HG03457 (cell line): ENCODE measurements around the gene CD82.

Experiments used
- ATAC-seq: cut with Tn5 transposase; IDR thresholded peaks from one replicate; pipeline ENCODE4 v1.9.1; 2021; ENCODE audit warnings: moderate number of reproducible peaks; ENCODE audit not compliant: unreplicated experiment

CD82 gene

DNA sequence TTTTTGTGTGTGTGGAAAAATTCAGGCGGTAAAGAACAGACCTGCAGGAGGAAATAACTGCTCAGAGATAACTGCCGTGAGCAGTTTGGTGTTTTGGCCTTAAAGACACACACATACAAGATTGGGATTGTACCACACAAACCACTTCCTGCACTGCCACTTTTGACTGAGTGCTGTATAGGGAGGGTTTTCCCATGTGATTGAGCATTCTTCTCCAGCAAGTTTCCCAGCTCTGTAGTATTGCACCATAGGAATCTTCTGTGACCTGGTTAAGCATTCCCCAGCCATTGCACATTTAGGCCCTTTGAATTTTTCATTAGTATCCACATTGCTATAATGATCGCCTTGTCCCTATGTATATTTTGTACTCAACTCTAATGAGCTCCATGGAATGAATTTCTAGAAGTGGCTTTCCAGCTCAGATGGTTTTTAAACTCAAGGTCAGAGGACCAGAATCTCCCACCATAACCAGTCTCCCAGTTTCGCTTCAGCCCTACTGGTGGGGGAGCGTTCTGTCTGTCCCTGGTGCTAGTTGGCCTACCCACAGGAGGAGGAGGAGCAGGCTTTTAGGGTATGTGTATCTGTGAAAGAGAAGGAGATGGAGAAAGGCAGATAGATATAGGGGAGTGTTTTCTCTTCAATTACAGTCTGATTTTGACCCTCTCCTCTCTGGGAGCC is 9.3 kb downstream of the CD82 start:
- ATAC-seq: no peak

DNA sequence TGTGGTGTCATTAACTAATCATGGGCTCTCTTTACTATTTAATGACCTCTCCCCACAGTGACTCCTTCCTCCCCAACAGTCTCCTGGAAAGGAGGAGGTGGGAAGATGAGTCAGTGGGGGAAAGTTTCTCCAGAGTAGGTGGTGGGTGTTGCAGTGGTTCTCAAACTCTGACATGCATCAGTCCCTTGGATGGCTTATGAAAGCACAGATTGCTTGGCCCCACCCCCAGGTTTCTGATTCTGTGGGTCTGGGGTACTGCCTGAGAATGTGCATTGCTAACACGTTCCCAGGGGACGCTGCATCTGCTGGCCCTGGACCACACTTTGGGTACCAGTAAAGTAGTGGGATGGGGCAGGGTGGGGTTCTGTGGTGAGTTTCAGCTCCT is 9.8 kb downstream of the CD82 start:
- no peak for ATAC-seq

DNA sequence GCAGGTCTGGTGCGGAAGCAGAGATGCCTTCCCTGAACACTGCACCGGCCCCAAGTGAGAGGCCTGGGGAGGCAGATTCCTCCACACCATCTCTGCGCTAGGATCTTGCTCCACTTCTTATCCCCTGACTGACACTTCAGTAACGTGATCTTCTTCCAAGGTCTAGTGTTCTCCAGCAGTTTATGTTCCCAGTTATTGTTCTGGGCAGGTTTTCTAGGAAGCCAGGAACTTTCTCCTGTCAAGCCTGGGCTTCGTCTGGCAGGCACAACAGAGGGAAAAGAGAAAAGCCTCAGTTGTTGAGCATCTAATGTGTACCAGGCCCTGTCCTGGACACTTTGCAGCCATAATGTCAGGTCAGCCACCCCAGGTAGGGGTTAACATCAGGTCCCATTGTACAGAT is 10.5 kb downstream of the CD82 start:
- no peak for ATAC-seq

DNA sequence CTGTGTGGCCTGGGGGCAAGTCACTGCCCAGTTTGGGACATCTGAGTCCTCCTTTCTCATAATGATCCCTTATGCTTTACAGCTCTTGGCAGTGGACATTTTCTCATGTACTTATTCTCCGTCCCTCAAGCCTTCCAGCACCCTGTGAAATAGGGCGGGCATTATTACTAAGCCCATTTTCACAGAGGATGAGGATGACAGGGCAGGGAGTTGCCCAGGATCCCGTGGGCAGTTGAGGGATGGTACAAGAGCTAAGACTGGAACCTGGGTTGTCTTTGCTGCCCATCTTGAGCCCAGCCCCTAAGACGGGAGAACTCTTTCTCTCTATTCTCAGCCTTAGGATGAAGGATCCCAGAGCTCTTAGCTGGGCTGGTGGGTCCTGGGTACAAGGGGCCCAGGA is 11.2 kb downstream of the CD82 start:
- ATAC-seq: no peak

DNA sequence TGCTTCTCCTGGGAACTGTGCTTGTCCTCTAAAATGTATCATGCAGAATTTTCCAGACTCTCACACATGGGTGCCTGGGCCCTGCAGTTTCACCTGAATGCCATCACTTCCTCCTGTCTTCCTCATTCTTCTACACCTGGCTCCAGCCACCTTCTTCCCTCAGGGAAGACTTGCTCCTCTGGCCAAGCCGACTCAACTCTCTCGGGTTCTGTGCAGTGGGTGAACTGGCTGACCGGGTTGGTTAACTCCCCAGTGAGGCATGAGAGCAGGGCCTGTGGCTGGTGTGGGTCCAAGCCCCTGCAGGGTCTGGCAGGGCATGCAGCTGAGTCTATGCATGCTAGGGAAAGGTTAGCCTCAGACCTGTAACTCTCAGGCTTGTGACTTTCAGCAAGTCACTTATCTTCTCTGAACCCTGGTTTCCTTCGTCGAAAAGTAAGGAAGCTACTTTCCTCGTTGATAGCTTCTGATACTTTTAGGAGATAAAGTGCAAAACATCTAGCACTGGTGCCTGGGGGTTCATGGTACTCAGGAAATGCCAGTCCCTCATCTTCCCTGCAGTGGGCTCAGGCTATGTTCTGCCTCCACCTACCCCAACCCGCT is 11.9 kb downstream of the CD82 start:
- no peak for ATAC-seq

DNA sequence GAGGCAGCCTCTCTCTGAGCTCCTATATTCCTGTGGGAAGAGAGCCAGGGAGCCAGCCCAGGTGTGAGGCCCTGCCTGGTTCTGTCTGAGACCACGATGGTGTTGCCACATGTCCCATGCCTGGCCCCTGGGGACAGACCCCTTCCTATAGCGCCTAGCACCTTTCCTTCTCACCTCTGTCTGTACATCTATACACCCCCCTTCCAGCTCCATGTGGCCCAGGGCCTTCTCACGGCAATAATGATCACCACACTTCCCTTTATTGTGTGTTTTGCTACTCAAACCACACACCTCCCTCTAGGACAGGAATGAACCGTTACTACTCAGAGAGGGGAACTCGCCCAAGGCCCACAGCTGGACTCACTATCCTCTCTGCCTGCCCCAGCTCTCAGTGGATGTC is 12.8 kb downstream of the CD82 start:
- ATAC-seq: no peak

DNA sequence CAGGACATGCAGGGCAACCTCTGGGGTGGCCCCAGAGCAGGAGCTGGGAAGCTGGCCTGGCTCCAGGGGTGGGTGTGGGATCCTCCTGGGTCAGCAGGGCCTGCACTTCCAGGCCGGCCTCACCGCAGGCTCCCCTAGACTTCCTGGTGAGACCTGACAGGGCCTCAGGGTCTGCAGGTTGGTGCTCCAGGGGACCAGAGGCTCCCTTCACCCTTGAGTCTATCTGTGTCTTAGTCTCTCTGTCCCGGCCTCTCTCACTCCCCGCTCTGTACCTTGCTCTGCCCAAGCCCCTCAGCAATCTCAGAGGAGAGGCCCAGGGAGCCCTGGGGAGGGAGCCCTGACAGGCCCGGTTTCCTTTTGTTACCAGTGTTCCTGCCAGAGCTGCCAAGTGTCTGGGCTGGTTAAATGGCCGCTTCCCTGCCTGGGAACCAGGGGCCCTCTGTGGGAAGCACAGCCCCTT is 13.9 kb downstream of the CD82 start:
- ATAC-seq: no peak

DNA sequence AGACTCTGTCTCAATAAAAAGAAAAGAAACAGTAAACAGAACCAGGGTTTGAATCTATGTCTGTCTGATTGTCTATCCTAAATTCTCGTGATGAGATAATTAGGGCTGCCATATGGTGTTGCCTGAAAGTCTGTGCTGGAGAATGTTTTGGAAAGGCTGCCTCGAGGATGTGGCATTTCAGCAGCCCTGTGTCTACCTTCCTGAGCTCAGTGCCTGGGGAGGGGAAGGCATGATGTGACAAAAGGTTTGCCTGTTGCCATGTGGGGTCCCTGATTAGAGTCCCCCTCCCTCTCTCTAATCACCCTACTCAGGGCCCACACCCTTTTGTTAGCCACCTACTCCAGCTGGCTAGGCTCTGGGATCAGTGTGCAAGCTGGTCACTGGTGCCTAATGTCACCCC is 15.2 kb downstream of the CD82 start:
- no peak for ATAC-seq

DNA sequence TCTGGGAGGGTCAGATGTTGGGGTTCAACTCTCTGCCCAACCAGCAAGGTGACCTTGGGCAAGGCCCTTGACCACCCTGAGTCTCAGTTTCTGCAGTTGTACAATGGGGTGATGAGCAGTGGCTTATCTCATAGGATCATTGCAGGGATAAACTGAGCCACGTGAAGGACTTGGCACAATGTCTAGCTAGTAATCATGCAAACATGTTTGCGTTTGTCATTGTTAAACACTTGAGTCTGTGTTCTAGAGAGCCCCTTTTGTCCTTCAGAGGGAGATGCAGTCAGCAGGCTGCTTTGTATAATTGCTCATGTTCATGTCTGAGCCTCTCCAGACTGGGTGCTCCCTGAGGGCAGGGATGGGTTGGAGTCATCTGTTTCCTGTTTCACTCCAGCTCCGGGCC is 15.8 kb downstream of the CD82 start:
- no peak for ATAC-seq

DNA sequence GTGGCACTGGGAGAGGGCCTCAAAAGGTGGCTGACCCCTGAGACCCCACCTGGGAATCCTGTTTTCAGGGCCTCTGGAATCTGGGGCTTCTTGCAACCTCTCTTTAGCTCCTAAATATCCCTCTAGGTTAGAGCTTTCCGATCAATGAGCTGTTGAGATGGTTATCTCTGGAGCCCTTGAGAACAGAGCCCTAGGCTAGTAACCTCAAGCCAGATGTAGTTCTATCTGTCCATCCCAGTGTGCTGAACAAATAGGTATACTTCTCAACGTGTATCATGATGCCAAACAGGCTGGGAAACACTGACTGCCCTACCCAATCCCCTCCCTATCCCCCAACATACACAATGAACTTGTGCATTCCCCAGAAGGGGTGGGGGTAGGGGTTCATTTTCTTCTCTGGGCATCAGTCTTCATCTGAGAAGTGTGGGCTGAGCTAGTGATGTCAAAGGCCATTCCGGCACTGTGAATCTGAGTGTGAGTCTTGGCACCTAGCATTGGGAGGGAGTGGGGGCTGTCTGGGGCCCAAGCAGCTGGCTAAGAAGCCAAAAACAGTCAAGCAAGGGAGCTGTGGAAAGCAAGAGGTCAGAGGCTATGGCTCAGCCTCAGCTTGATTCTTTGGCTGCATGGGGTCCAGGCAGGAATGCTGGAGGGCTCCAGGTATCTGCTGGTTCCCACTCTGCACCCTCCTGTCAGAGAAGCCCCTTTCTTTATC is 17.3 kb downstream of the CD82 start:
- no peak for ATAC-seq

DNA sequence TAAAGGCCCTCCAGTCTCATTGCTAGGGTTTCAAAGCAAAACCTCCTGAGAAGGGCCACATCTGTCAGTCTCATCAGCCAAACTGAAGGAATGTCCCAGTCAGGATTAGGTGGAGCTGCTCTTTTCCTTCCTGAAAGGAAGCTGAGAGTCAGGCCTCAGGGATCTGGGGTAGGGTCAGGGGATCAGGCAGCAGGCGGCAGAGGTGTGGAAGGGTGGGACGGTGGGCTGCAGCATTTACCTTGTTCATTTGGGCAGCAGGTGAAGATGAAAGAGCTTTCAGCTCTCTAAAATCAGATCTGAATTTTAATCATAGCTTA is 17.8 kb downstream of the CD82 start:
- ATAC-seq: no peak

DNA sequence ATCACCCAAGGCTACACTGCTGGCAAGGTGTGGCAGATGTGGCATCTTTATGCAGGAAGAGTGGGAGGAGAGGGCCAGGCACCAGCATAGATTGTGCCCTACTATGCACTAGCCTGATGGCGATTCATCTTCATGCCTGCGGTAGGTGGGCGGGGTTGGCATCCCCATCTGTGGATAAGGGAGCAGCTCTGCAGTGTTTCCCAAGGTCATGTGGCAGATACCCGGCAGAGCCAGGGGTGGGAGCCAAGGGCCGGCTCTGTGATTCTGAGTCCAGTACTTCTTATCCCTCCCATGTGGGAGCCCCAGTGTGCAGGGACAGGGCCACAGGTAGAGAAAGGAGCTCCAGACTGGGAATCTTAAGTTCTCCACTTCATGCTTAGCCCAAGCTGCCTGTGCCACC is 20.0 kb downstream of the CD82 start:
- no peak for ATAC-seq

DNA sequence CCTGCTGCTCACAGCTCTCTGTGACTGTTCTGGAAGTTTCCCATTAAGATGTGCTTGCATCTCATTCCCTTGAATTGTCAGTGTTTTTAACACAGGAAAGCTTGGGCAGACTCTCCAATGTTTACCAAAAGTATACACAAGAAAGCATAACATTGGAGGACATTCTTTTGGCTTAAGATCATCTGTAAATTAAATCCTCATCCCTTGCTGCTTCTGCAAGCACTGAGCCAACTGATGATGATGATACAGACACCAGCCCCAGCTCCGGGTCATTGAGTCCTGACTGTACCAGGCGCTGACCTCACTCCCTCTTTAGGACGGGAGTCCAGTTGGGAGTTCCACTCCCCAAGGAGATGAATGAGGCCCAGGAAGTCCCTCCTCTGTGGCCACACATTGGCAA is 23.8 kb downstream of the CD82 start:
- ATAC-seq: no peak

DNA sequence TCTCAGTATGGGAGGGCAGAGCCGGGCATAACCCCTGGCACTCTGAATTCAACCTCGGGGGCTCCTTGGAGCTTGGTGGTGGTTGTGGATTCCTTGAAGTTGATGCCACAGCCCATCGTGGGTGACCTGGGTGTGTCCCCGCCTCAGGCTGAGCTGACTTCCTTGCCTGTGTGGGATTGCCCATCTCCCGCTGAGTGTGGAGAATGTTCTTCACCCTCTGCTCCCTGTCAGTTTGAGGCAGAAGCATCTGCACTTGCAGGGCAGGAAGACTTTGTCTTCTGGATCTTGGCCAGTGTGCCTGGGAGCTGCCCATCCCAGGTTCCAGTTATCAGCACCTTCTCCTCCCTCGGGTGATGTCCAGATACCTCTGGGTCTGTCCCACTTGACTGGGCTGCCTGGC is 25.3 kb downstream of the CD82 start:
- no peak for ATAC-seq

DNA sequence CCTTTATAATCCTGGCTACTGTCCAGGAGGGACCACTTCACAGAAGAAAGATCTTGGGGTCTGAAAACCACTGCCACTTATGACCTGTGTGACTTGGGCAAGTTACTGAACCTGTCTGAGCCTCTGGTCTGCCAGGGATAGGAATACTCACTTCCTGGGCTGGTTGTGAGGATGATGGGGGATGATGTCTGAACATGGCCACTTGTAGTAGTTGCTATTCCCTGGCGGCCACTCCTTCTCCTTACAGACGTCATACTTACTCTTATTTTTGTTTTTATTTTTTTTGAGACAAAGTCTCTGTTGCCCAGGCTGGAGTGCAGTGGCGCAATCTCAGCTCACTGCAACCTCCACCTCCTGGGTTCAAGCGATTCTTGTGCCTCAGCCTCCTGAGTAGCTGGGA is 26.1 kb downstream of the CD82 start:
- ATAC-seq: no peak

DNA sequence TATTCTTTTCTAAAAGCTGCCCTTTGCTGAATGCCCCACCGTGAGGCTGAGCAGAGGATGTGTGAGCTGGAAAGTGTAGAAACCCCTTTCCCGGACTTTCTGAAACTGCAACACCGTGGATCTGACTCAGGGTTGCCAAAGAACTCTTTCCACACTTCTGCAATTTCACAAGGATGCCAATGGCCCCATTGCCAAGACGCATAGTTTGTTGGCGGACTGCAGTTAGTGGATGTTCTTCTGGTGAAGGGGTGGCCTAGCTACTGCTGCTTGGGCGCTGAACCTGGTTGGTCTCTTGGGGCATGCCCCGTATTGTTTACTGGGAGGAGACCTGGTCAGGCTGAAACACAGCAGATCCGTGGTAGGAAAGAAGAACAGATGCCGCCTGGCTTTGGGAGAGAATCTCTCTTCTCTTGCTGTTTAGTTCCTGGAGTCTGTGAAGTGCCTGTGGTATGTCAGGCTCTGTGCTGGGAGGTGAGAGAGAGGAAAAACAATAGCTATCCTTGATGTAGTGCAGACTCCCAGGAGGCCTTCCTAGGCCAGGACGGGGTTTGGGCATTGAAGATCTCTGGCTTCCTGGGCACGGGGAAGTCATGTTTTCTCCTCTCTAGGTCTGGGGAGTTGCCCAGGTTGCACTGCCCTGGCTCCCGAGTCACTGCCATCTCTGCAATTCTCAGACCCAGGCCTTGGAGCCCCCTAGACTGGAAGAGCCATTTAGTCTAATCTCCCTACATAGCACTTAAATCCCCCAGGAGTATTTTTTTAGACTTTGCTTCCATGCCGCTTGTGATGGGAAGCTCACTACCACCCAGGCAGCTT is 26.9 kb downstream of the CD82 start:
- no peak for ATAC-seq

DNA sequence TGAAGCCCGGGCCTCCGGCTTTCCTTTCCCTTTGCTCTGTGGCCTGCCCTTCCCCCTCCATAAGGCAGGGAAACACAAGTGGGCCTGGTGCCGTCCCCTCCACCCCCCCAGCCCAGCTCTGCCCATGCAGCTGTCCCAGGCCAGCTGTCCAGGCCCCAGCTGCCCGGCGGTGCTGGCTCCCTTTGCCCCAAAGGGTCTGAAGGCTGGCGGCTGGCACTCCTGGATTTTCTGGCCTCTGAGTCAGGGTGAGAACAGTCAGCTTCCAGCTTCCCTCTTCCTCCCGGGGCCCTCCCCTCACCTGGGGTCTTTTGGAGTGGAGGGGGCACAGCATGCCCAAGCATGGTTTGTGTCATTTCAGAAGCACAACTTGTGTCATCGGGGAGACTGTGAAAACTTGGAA is 27.8 kb downstream of the CD82 start:
- no peak for ATAC-seq

DNA sequence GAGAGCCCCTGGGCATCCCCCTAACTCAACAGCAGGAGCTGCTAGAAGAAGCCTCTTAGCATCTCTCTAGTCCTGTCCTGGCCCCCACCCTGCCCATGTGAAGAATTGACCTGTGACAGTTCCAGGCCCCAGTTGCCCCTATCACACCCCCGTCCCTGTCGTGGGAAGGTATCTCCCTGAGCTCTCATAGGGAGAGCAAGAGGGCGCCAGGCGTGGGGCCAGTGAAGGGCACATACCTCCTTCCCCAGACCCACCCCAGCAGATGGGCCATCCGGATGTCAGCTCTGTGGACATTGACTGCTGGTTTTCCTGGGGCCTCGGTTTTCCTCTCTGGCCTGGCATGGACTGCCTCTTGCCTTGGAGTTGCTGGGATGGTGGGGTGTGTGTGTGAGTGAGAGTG is 29.5 kb downstream of the CD82 start:
- ATAC-seq: no peak

DNA sequence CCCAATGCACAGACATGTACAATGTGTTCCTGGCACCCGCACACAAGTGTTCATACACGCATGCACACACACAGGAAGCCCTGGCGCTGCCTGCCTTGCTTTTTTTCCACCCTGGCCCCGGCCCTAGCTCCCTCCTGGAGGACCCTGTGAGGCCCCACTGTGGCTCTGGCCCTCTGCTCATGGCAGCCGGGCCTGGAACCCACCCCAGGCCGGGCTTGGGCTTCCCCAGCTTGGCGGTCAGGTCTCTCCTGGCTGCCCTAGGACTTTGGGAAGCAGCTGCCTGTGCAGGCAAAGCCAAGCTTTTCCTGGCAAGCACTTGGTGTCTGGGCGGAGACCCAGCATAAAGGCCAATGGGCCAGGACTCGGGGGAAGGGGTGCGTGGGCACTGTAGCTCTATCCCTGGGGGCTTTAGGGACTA is 30.5 kb downstream of the CD82 start:
- ATAC-seq: no peak

DNA sequence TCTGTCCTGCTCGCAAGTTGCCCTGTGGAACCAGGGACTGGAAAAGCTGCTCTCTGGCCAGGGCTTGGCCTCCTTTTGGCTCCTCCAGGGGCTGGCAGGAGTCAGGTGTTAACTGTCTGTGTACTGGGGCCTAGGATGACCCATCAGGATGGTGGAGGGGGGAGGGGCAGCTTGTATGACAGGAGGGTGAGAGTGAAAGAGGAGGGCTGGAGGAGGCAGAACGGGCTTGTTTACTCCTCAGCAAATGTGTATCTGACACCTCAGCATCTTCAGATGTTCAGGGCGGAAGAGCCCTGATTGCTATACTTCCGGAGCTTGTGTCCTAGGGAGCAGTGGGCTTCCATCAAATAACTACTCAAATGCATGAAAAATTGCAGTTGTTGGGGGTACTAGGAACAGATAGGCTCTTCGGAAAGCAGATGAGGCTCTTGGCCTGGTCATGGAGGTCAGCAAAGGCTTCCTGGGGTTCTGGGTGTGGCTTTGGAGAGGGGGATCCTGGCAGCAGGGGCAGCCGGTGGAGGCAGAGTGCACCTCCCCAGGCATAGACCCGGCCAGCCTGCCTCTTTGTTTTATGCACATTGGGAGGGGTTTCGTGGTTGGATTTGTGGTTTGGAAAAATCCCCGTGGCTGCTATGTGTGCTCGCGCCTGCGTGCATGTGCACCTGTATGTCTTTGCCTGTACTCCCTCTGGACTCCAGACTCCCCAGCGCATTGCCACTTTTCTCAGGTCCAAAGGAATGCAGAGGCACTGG is 31.2 kb downstream of the CD82 start:
- no peak for ATAC-seq

DNA sequence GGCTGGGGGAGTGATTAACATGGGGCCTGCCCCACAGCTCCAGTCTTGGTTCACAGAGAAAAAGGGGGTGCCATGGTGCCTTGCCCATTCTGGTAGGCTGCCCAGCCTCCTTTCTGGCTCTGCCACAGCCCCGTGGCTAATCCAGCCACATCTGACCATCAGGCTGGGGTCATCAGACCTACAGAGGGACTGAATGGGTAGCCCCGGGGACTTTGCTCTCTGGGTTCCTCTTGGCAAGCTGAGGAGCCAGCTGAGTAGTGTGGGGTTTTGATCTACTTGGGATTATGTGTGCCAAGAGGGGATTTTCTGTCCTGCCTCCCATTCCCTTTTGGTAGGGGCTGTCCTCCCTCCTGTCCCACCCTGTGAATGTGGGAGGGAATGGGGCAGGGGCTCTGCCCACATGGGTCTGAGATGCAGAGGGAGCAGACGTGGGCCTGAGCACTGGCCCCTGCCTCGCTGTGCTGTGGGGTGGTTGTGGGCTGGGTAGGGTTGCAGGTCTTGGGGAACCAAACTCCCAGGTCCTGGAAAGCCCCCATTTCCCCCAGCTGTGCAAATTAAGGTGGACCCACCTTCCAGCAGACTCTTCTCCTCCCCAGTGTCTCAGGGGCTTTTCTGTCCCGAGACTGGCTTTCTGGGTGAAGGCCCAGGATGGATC is 32.0 kb downstream of the CD82 start:
- ATAC-seq: no peak
